Liver (tissue), 9 donors: ENCODE results near the gene RNF168. TPM values are rescaled to one million over a fixed set of nuclear protein-coding genes. Genes with fewer than 3 reads are reported as not detected.
A peak's percentile ranks its signal among the peaks of the same experiment; 100 is the strongest.

ENCODE experiments used
- DNase-seq: peaks from one replicate; pipeline ENCODE4 v3.0.0-alpha.2; 2017; ENCODE audit warnings: low spot score
- H3K27ac ChIP-seq, 2 donors: one replicate each; pipeline ENCODE4 v1.7.0; 2013; ENCODE audit warnings: inconsistent platforms in 2 of 2, low read length in 2 of 2, control low read depth in 1 of 2, low read depth in 1 of 2, mild to moderate bottlenecking in 1 of 2
- H3K27me3 ChIP-seq, 4 donors: one replicate each; pipeline versions ENCODE4 v1.6.1 to v1.7.0; 2013; ENCODE audit warnings: low read length in 3 of 4, inconsistent platforms in 1 of 4, mild to moderate bottlenecking in 1 of 4, moderate library complexity in 1 of 4; ENCODE audit not compliant: control insufficient read depth in 4 of 4, insufficient read depth in 4 of 4
- H3K36me3 ChIP-seq, 4 donors: one replicate each; pipeline versions ENCODE4 v1.6.1 to v1.7.0; 2013; ENCODE audit warnings: low read length in 3 of 4, mild to moderate bottlenecking in 3 of 4, low read depth in 1 of 4, moderate library complexity in 1 of 4; ENCODE audit not compliant: control insufficient read depth in 4 of 4, insufficient read depth in 3 of 4
- H3K4me1 ChIP-seq, 4 donors: one replicate each; pipeline versions ENCODE4 v1.6.1 to v1.7.0; 2013; ENCODE audit warnings: low read length in 3 of 4, mild to moderate bottlenecking in 3 of 4, moderate library complexity in 1 of 4; ENCODE audit not compliant: control insufficient read depth in 4 of 4, insufficient read depth in 4 of 4
- H3K4me3 ChIP-seq, 3 donors: one replicate each; pipeline versions ENCODE4 v1.6.1 to v1.7.0; 2013; ENCODE audit warnings: low read length in 3 of 3, control low read depth in 1 of 3, low read depth in 1 of 3, mild to moderate bottlenecking in 1 of 3
- H3K9ac ChIP-seq, 2 donors: one replicate each; pipeline ENCODE4 v1.7.0; 2013; ENCODE audit warnings: low read length in 2 of 2, mild to moderate bottlenecking in 2 of 2, moderate library complexity in 2 of 2, control low read depth in 1 of 2, low read depth in 1 of 2
- H3K9me3 ChIP-seq, 4 donors: one replicate each; pipeline versions ENCODE4 v1.6.1 to v1.7.0; 2013; ENCODE audit warnings: low read length in 3 of 4; ENCODE audit not compliant: control insufficient read depth in 4 of 4
- ATF3 ChIP-seq: IDR thresholded peaks from 2 replicates; pipeline ENCODE4 v1.6.1; 2016; ENCODE audit warnings: antibody characterized with exemption
- EGR1 ChIP-seq, 2 donors: IDR thresholded peaks; 2 replicates each; pipeline ENCODE4 v1.6.1; 2016 to 2018; ENCODE audit warnings: antibody characterized with exemption in 2 of 2, low read depth in 2 of 2
- FOXA1 ChIP-seq: IDR thresholded peaks from 2 replicates; pipeline ENCODE4 v1.6.1; 2016; ENCODE audit warnings: antibody characterized with exemption
- FOXA2 ChIP-seq: IDR thresholded peaks from 2 replicates; pipeline ENCODE4 v1.6.1; 2016; ENCODE audit warnings: antibody characterized with exemption
- GABPA ChIP-seq, 2 donors: IDR thresholded peaks in 1 of 2; conservative IDR thresholded peaks in 1 of 2; 2 replicates each; pipeline ENCODE4 v1.6.1; 2016; ENCODE audit warnings: antibody characterized with exemption in 2 of 2, mild to moderate bottlenecking in 1 of 2, moderate library complexity in 1 of 2
- HNF4A ChIP-seq, 2 donors: conservative IDR thresholded peaks; 2 replicates each; pipeline ENCODE4 v1.6.1; 2016; ENCODE audit warnings: antibody characterized with exemption in 2 of 2, mild to moderate bottlenecking in 2 of 2
- HNF4G ChIP-seq: IDR thresholded peaks from 2 replicates; pipeline ENCODE4 v1.6.1; 2016; ENCODE audit warnings: antibody characterized with exemption
- JUND ChIP-seq, 2 donors: IDR thresholded peaks; 2 replicates each; pipeline ENCODE4 v1.6.1; 2016; ENCODE audit warnings: antibody characterized with exemption in 2 of 2
- NR2F2 ChIP-seq: IDR thresholded peaks from 2 replicates; pipeline ENCODE4 v1.6.1; 2016; ENCODE audit warnings: antibody characterized with exemption
- RAD21 ChIP-seq, 2 donors: IDR thresholded peaks; 2 replicates each; pipeline ENCODE4 v1.6.1; 2016; ENCODE audit warnings: antibody characterized with exemption in 2 of 2, mild to moderate bottlenecking in 2 of 2
- REST ChIP-seq: IDR thresholded peaks from 2 replicates; pipeline ENCODE4 v1.6.1; 2016; ENCODE audit warnings: antibody characterized with exemption, mild to moderate bottlenecking
- RXRA ChIP-seq, 2 donors: IDR thresholded peaks; 2 replicates each; pipeline ENCODE4 v1.6.1; 2017 to 2018; ENCODE audit warnings: antibody characterized with exemption in 2 of 2, mild to moderate bottlenecking in 1 of 2
- SP1 ChIP-seq: IDR thresholded peaks from 2 replicates; pipeline ENCODE4 v1.6.1; 2018; ENCODE audit warnings: antibody characterized with exemption, mild to moderate bottlenecking
- TAF1 ChIP-seq: conservative IDR thresholded peaks from 2 replicates; pipeline ENCODE4 v1.6.1; 2016; ENCODE audit warnings: antibody characterized with exemption, mild to moderate bottlenecking
- YY1 ChIP-seq: IDR thresholded peaks from 2 replicates; pipeline ENCODE4 v1.6.1; 2016; ENCODE audit warnings: antibody characterized with exemption, mild to moderate bottlenecking
- WGBS: extraction: QIAGEN DNeasy Blood & Tissue Kit; methylation state at CpG from one replicate; pipeline ENCODE4 v1.1.7; 2013; 5-methylcytosine and 5-hydroxymethylcytosine counted together
- polyA plus RNA-seq, 2 donors: library from polyadenylated mRNA; stranded (reverse) in 1 of 2; unstranded in 1 of 2; fragments of 200-250 nt in 1 of 2; fragments of >200 nt in 1 of 2; fragmentation: Nextera tagmentation in 1 of 2; extraction: Ambion mirVana in 1 of 2; gene quantifications; one replicate each; pipeline versions ENCODE4 v1.2.1 to v1.2.3, GENCODE V29; 2013 to 2015
- total RNA-seq, 2 donors: library from RNA; depleted of rRNA; stranded (reverse); fragments of >200 nt; gene quantifications; one replicate each; pipeline ENCODE4 v1.2.3, GENCODE V29; 2014
- TF ChIP-seq, protein P1 (sequence below): fragments of 150-350 bp; IDR thresholded peaks from 2 replicates; pipeline ENCODE4 v1.5.1; 2017; ENCODE audit warnings: improper control_type of control experiment, low read depth, low read length; ENCODE audit not compliant: missing input control
- TF ChIP-seq, protein P2 (sequence below): IDR thresholded peaks from 2 replicates; pipeline ENCODE4 v1.6.1; 2016; ENCODE audit warnings: antibody characterized with exemption
- TF ChIP-seq, protein P3 (sequence below): IDR thresholded peaks from 2 replicates; pipeline ENCODE4 v1.6.1; 2016; ENCODE audit warnings: antibody characterized with exemption
- donor health status: healthy.
- donor health status: healthy.
- donor health status: healthy.
- donor health status: healthy.
- donor health status: healthy.

Gene RNF168
- total and polyA plus RNA-seq, 4 donors, result 3.4 to 10.0 (median 7.3) TPM

GRCh38 chr3:196506687-196507086 lies 3.1 kb upstream of the RNF168 start:
- Histone ChIP-seq H3K4me3 (peak overlapping the region in 2 of 3 donors; percentile 8 to 19), H3K27me3 (no peaks in the 10 kb centered on the region), H3K36me3 (no peaks in the 10 kb centered on the region), H3K9me3 (peaks cover 2 to 9% (median 7%) of the 10 kb centered on the region in 4 donors), H3K4me1 (peaks cover 0 to under 1% (median 0%) of the 10 kb centered on the region in 4 donors), H3K27ac (no peak overlapping the region), H3K9ac (no peak overlapping the region)
- WGBS, result 86% methylated on average over 8 of the region's 8 CpGs
- TF ChIP-seq TAF1 (no peak), NR2F2 (no peak), REST (no peak), HNF4A (conservative IDR thresholded peaks at IDR 0.05) (no peak), YY1 (no peak), EGR1 (IDR thresholded peaks at IDR 0.05; ENCODE audit: low read depth in 2 of 2) (no peak), SP1 (no peak), GABPA (IDR thresholded peaks at IDR 0.05 in 1 of 2, conservative IDR thresholded peaks at IDR 0.05 in 1 of 2) (no peak), RAD21 (IDR thresholded peaks at IDR 0.05) (no peak), HNF4G (no peak), FOXA2 (no peak), JUND (IDR thresholded peaks at IDR 0.05) (no peak), ATF3 (no peak), RXRA (IDR thresholded peaks at IDR 0.05) (no peak), FOXA1 (no peak)
- TF ChIP-seq, protein P1, sequence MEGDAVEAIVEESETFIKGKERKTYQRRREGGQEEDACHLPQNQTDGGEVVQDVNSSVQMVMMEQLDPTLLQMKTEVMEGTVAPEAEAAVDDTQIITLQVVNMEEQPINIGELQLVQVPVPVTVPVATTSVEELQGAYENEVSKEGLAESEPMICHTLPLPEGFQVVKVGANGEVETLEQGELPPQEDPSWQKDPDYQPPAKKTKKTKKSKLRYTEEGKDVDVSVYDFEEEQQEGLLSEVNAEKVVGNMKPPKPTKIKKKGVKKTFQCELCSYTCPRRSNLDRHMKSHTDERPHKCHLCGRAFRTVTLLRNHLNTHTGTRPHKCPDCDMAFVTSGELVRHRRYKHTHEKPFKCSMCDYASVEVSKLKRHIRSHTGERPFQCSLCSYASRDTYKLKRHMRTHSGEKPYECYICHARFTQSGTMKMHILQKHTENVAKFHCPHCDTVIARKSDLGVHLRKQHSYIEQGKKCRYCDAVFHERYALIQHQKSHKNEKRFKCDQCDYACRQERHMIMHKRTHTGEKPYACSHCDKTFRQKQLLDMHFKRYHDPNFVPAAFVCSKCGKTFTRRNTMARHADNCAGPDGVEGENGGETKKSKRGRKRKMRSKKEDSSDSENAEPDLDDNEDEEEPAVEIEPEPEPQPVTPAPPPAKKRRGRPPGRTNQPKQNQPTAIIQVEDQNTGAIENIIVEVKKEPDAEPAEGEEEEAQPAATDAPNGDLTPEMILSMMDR, result no peak
- TF ChIP-seq, protein P2, sequence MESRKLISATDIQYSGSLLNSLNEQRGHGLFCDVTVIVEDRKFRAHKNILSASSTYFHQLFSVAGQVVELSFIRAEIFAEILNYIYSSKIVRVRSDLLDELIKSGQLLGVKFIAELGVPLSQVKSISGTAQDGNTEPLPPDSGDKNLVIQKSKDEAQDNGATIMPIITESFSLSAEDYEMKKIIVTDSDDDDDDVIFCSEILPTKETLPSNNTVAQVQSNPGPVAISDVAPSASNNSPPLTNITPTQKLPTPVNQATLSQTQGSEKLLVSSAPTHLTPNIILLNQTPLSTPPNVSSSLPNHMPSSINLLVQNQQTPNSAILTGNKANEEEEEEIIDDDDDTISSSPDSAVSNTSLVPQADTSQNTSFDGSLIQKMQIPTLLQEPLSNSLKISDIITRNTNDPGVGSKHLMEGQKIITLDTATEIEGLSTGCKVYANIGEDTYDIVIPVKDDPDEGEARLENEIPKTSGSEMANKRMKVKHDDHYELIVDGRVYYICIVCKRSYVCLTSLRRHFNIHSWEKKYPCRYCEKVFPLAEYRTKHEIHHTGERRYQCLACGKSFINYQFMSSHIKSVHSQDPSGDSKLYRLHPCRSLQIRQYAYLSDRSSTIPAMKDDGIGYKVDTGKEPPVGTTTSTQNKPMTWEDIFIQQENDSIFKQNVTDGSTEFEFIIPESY, result no peak
- DNase-seq, result no peak

- Histone ChIP-seq H3K27ac (no peak overlapping the region), H3K9ac (no peak overlapping the region), H3K9me3 (peaks cover 2 to 9% (median 7%) of the 10 kb centered on the region in 4 donors), H3K27me3 (no peaks in the 10 kb centered on the region), H3K36me3 (no peaks in the 10 kb centered on the region), H3K4me3 (no peak overlapping the region), H3K4me1 (peaks cover 2 to 16% (median 13%) of the 10 kb centered on the region in 4 donors)
- WGBS, result 98% methylated on average over 6 of the region's 6 CpGs
- no peak for DNase-seq
- TF ChIP-seq HNF4A (conservative IDR thresholded peaks at IDR 0.05), result no peak
- TF ChIP-seq YY1, result no peak
- no peak for TF ChIP-seq FOXA1
- TF ChIP-seq NR2F2, result no peak
- no peak for TF ChIP-seq RXRA (IDR thresholded peaks at IDR 0.05)
- no peak for TF ChIP-seq JUND (IDR thresholded peaks at IDR 0.05)
- TF ChIP-seq GABPA (IDR thresholded peaks at IDR 0.05 in 1 of 2, conservative IDR thresholded peaks at IDR 0.05 in 1 of 2), result no peak
- TF ChIP-seq RAD21 (IDR thresholded peaks at IDR 0.05), result no peak
- TF ChIP-seq HNF4G, result no peak
- no peak for TF ChIP-seq TAF1
- TF ChIP-seq, protein P3, sequence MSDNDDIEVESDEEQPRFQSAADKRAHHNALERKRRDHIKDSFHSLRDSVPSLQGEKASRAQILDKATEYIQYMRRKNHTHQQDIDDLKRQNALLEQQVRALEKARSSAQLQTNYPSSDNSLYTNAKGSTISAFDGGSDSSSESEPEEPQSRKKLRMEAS, result no peak
- no peak for TF ChIP-seq ATF3
- TF ChIP-seq, protein P1, result no peak
- TF ChIP-seq FOXA2, result no peak
- TF ChIP-seq, protein P2, result no peak
- no peak for TF ChIP-seq SP1
These were observed 988 bp upstream of the RNF168 start for GRCh38 chr3:196504556-196504955.
